ENCODE data around the gene PIP4P1.

- no peak for TF ChIP-seq CTCF (IDR thresholded peaks at IDR 0.05; ENCODE audit: insufficient read depth, low read length)
- no peak for TF ChIP-seq REST (IDR thresholded peaks at IDR 0.05; ENCODE audit: insufficient replicate concordance, low read depth)
- no peak for TF ChIP-seq POLR2AphosphoS5 (IDR thresholded peaks at IDR 0.05; ENCODE audit: low read depth)
- no peak for TF ChIP-seq GABPA (IDR thresholded peaks at IDR 0.05; ENCODE audit: low read depth)
These were observed 11.4 kb upstream of the PIP4P1 start for GRCh38 chr14:20472536-20473169.

All from HL-60 (cell line).